ENCODE results near the gene ITGB1BP1.

DNA sequence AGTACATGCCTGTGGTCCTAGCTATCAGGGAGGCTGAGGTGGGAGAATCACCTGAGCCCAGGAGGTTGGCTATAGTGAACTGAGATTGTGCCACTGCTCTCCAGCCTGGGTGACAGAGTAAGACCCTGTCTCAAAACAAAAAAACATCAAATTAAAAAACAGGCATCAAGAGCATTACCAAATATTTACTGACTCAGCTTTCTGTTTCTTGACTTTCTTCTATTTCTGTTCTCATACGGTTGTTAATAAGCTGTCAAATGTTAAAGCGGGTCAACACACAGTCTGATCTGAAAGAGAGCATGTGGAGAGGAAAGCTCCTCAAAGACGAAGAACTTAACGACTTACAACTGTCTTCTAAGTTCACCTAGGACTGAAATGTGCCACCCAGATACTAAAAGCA is 59.0 kb downstream of the ITGB1BP1 start:
- TF ChIP-seq POLR2A (IDR thresholded peaks at IDR 0.05) (no peak), POLR2AphosphoS5 (IDR thresholded peaks at IDR 0.05) (no peak)
- TF ChIP-seq, protein P1, sequence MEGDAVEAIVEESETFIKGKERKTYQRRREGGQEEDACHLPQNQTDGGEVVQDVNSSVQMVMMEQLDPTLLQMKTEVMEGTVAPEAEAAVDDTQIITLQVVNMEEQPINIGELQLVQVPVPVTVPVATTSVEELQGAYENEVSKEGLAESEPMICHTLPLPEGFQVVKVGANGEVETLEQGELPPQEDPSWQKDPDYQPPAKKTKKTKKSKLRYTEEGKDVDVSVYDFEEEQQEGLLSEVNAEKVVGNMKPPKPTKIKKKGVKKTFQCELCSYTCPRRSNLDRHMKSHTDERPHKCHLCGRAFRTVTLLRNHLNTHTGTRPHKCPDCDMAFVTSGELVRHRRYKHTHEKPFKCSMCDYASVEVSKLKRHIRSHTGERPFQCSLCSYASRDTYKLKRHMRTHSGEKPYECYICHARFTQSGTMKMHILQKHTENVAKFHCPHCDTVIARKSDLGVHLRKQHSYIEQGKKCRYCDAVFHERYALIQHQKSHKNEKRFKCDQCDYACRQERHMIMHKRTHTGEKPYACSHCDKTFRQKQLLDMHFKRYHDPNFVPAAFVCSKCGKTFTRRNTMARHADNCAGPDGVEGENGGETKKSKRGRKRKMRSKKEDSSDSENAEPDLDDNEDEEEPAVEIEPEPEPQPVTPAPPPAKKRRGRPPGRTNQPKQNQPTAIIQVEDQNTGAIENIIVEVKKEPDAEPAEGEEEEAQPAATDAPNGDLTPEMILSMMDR (IDR thresholded peaks at IDR 0.05), result no peak
